A549 (cell line): Measurements from ENCODE around the gene MRPL14. TPM values are rescaled to one million over a fixed set of nuclear protein-coding genes. Genes with fewer than 3 reads are reported as not detected.
A peak's percentile ranks its signal among the peaks of the same experiment; 100 is the strongest.

Source experiments
- ATAC-seq, 2 experiments: fragments of 200-7000 bp in 1 of 2; fragments of >200 bp in 1 of 2; cut with Nextera tagmentation in 1 of 2; cut with Tn5 transposase in 1 of 2; 3 replicates each; pipeline versions ENCODE4 v1.8.0 to v1.9.1; 2018 to 2020; ENCODE audit warnings: mild to moderate bottlenecking in 1 of 2, moderate library complexity in 1 of 2
- CTCF ChIA-PET: fragments of 300-600 bp; sonication (Branson Sonifier 250); formaldehyde crosslinking; extraction: SDS; loops from one replicate; lab custom pipeline; 2021; ENCODE audit warnings: antibody characterized with exemption, inconsistent platforms; lab: Yijun Ruan, JAX
- POLR2A ChIA-PET: fragments of 350-600 bp; formaldehyde crosslinking; extraction: SDS; loops from one replicate; lab custom pipeline; 2021; ENCODE audit warnings: antibody characterized with exemption, inconsistent platforms; lab: Yijun Ruan, JAX
- DNase-seq, 2 experiments: peaks; one replicate each; pipeline versions ENCODE4 v3.0.0 to v3.0.0-alpha.2; 2011 to 2016; ENCODE audit warnings: low read depth in 1 of 2, low spot score in 1 of 2
- FAIRE-seq: peaks from 2 replicates; lab custom pipeline; 2011; peaks lifted over from hg19 to GRCh38; lab: Jason Lieb, UNC
- H3K27ac ChIP-seq, 2 experiments: fragments of >200 bp; sonication (Bioruptor Twin); formaldehyde crosslinking; 3 replicates each; pipeline ENCODE4 v1.5.1; 2016 to 2017
- H3K4me1 ChIP-seq: fragments of >200 bp; sonication (Bioruptor Twin); formaldehyde crosslinking; 3 replicates; pipeline ENCODE4 v1.6.1; 2016
- H3K4me2 ChIP-seq: fragments of >200 bp; sonication (Bioruptor Twin); formaldehyde crosslinking; 3 replicates; pipeline ENCODE4 v1.6.1; 2016
- H3K4me3 ChIP-seq: fragments of >200 bp; sonication (Bioruptor Twin); formaldehyde crosslinking; 3 replicates; pipeline ENCODE4 v1.5.1; 2016
- H3K9me3 ChIP-seq: fragments of >200 bp; sonication (Bioruptor Twin); formaldehyde crosslinking; 3 replicates; pipeline ENCODE4 v1.6.1; 2016
- ATOH8 ChIP-seq: fragments of 250-450 bp; sonication (Bioruptor Pico); IDR thresholded peaks from 2 replicates; pipeline ENCODE4 v1.5.0; 2020; ENCODE audit warnings: low read depth, mild to moderate bottlenecking, moderate library complexity
- CHD4 ChIP-seq: fragments of 200-600 bp; sonication (generic); IDR thresholded peaks from 2 replicates; pipeline ENCODE4 v1.6.1; 2016; ENCODE audit warnings: antibody characterized with exemption, mild to moderate bottlenecking, borderline replicate concordance
- E2F6 ChIP-seq: IDR thresholded peaks from 2 replicates; pipeline ENCODE4 v1.6.1; 2012; ENCODE audit warnings: low read depth, borderline replicate concordance
- EHF ChIP-seq: fragments of 250-450 bp; sonication (Bioruptor Pico); IDR thresholded peaks from 2 replicates; pipeline ENCODE4 v1.5.0; 2020; ENCODE audit warnings: mild to moderate bottlenecking
- HEYL ChIP-seq: fragments of 250-450 bp; sonication (Bioruptor Pico); IDR thresholded peaks from 2 replicates; pipeline ENCODE4 v1.8.0; 2021; ENCODE audit warnings: mild to moderate bottlenecking, moderate library complexity
- HMGXB4 ChIP-seq: fragments of 250-450 bp; sonication (Bioruptor Pico); IDR thresholded peaks from 2 replicates; pipeline ENCODE4 v1.5.0; 2021; ENCODE audit warnings: mild to moderate bottlenecking, moderate library complexity, borderline replicate concordance
- JUN ChIP-seq, 2 experiments: fragments of >200 bp; sonication (Bioruptor Twin); formaldehyde crosslinking; IDR thresholded peaks; 2 replicates in 1 of 2; 3 replicates in 1 of 2; pipeline ENCODE4 v1.6.1; 2016 to 2017
- MAFK ChIP-seq: fragments of 450-650 bp; IDR thresholded peaks from 2 replicates; pipeline ENCODE4 v1.6.1; 2014; ENCODE audit not compliant: partially characterized antibody
- MAZ ChIP-seq: fragments of 150-350 bp; IDR thresholded peaks from 2 replicates; pipeline ENCODE4 v1.6.1; 2014; ENCODE audit warnings: antibody characterized with exemption, low read depth, low read length, borderline replicate concordance
- NPAS2 ChIP-seq: fragments of 250-450 bp; sonication (Bioruptor Pico); IDR thresholded peaks from 2 replicates; pipeline ENCODE4 v1.8.0; 2022; ENCODE audit warnings: mild to moderate bottlenecking, moderate library complexity, borderline replicate concordance
- RCOR1 ChIP-seq: fragments of 150-350 bp; IDR thresholded peaks from 2 replicates; pipeline ENCODE4 v1.6.1; 2014; ENCODE audit warnings: antibody characterized with exemption, low read length, low read depth
- REST ChIP-seq: fragments of 200-600 bp; sonication (generic); IDR thresholded peaks from 2 replicates; pipeline ENCODE4 v1.6.1; 2016; ENCODE audit warnings: antibody characterized with exemption, mild to moderate bottlenecking, moderate library complexity
- SREBF2 ChIP-seq: fragments of 450-650 bp; IDR thresholded peaks from 2 replicates; pipeline ENCODE4 v1.6.1; 2014; ENCODE audit warnings: mild to moderate bottlenecking, moderate library complexity
- TP53 ChIP-seq: fragments of 250-450 bp; sonication (Bioruptor Pico); IDR thresholded peaks from 2 replicates; pipeline ENCODE4 v1.5.0; 2021; ENCODE audit warnings: mild to moderate bottlenecking, moderate library complexity
- USF2 ChIP-seq: fragments of 450-650 bp; IDR thresholded peaks from 2 replicates; pipeline ENCODE4 v1.6.1; 2014; ENCODE audit warnings: antibody characterized with exemption
- ZFP36 ChIP-seq: fragments of 450-650 bp; IDR thresholded peaks from 2 replicates; pipeline ENCODE4 v1.6.1; 2014; ENCODE audit warnings: borderline replicate concordance; ENCODE audit not compliant: partially characterized antibody
- ZSCAN20 ChIP-seq: fragments of 250-450 bp; sonication (Bioruptor Pico); IDR thresholded peaks from 2 replicates; pipeline ENCODE4 v1.8.0; 2022; ENCODE audit warnings: mild to moderate bottlenecking, moderate library complexity
- WGBS: methylation state at CpG from one replicate; pipeline ENCODE4 v1.1.6; 2017; ENCODE audit errors: missing lambda C conversion rate; 5-methylcytosine and 5-hydroxymethylcytosine counted together
- polyA plus RNA-seq, 4 experiments: library from polyadenylated mRNA; depleted of rRNA in 3 of 4; stranded (reverse); fragments of >200 nt; fragmentation: RNase III in 1 of 4; extraction: RNeasy Plus Mini Kit Qiagen cat#74134 plus additional on column Dnase treatment in 1 of 4; gene quantifications; 2 replicates in 3 of 4; 3 replicates in 1 of 4; pipeline ENCODE4 v1.2.3, GENCODE V29; 2011 to 2017

The MRPL14 gene
- polyA plus RNA-seq, 2 of the 4 experiments (the other 2 are of a cell fraction): 47.1 to 55.3 TPM

- no peak for FAIRE-seq
- CTCF ChIA-PET: interaction anchor here (0.6 to 2.2 kb wide), 5 partner anchors 9 to 366 kb away, joined by 3 to 7 read pairs (median 4); no protein-coding TSS in a partner anchor
- no peak for ATAC-seq
- Histone ChIP-seq H3K4me1 (no peaks in the 10 kb centered on the region), H3K4me3 (no peak overlapping the region)
- no peak for DNase-seq
- TF ChIP-seq USF2: no peak
- TF ChIP-seq, all 56 proteins: peak for 0
- no peak overlapping the region for H3K27ac ChIP-seq
- WGBS: 93% methylated on average over 2 of the region's 2 CpGs
- H3K9me3 ChIP-seq: no peaks in the 10 kb centered on the region
- POLR2A ChIA-PET: interaction anchor here (1.1 kb wide), 1 partner anchor 318 kb away, joined by 3 read pairs; the partner anchor contains the start of gene VEGFA
- no peak overlapping the region for H3K4me2 ChIP-seq
Observed at GRCh38 chr6:44087623-44088022, 39.6 kb downstream of the MRPL14 start.

- no peak overlapping the region for H3K27ac ChIP-seq
- CTCF ChIA-PET: interaction anchor here (0.6 to 2.7 kb wide), 9 partner anchors 10 to 366 kb away, joined by 3 to 14 read pairs (median 6); partner anchors contain the start of gene VEGFA
- H3K4me3 ChIP-seq: no peak overlapping the region
- no peak for TF ChIP-seq USF2
- no peaks in the 10 kb centered on the region for H3K4me1 ChIP-seq
- ATAC-seq: peak in 1 of 2 experiments; percentile 36; a peak in 4 of 6 replicates
- WGBS: 66% methylated on average over 7 of the region's 9 CpGs
- H3K9me3 ChIP-seq: no peaks in the 10 kb centered on the region
- no peak overlapping the region for H3K4me2 ChIP-seq
- FAIRE-seq: no peak
- POLR2A ChIA-PET: interaction anchor here (1.1 kb wide), 1 partner anchor 317 kb away, joined by 3 read pairs; the partner anchor contains the start of gene VEGFA
- no peak for DNase-seq
Observed at GRCh38 chr6:44086931-44087574, 40.2 kb downstream of the MRPL14 start.

- no peak overlapping the region for H3K27ac ChIP-seq
- no peak for FAIRE-seq
- no peak overlapping the region for H3K4me2 ChIP-seq
- H3K4me3 ChIP-seq: no peak overlapping the region
- H3K9me3 ChIP-seq: no peaks in the 10 kb centered on the region
- CTCF ChIA-PET: interaction anchor here (1.1 to 3.4 kb wide), 5 partner anchors 11 to 417 kb away, joined by 3 to 14 read pairs (median 8); no protein-coding TSS in a partner anchor
- no peak for DNase-seq
- no peak for ATAC-seq
- 74% methylated on average over 2 of the region's 2 CpGs for WGBS
- H3K4me1 ChIP-seq: no peaks in the 10 kb centered on the region
- POLR2A ChIA-PET: no interaction called here
- TF ChIP-seq TP53: no peak
- no peak for TF ChIP-seq MAZ
- no peak for TF ChIP-seq EHF (CRISPR knock-in tag)
- no peak for TF ChIP-seq SREBF2
- no peak for TF ChIP-seq NPAS2 (CRISPR knock-in tag)
- no peak for TF ChIP-seq RCOR1
- TF ChIP-seq ZSCAN20 (CRISPR knock-in tag): no peak
- no peak for TF ChIP-seq JUN (IDR thresholded peaks at IDR 0.05)
- no peak for TF ChIP-seq E2F6
Observed at GRCh38 chr6:44085219-44085618, 42.0 kb downstream of the MRPL14 start.

GRCh38 chr6:44084231-44085014, 42.8 kb downstream of the MRPL14 start:
- Histone ChIP-seq H3K4me2 (no peak overlapping the region), H3K4me3 (no peak overlapping the region), H3K27ac (peak overlapping the region in 1 of 2 experiments; percentile 29; a peak in 1 of 6 replicates), H3K4me1 (no peaks in the 10 kb centered on the region), H3K9me3 (no peaks in the 10 kb centered on the region)
- ATAC-seq: no peak; a peak in 1 of 6 replicates
- 79% methylated on average over 10 of the region's 13 CpGs for WGBS
- ChIA-PET POLR2A (no interaction called here), CTCF (interaction anchor here (0.6 to 14.0 kb wide), 11 partner anchors 10 to 417 kb away, joined by 3 to 235 read pairs (median 5); partner anchors contain the start of gene VEGFA)
- DNase-seq: no peak
- FAIRE-seq: no peak
- TF ChIP-seq HMGXB4 (CRISPR knock-in tag): no peak
- no peak for TF ChIP-seq ZFP36
- no peak for TF ChIP-seq ATOH8 (CRISPR knock-in tag)
- no peak for TF ChIP-seq MAFK
- TF ChIP-seq REST: no peak
- TF ChIP-seq HEYL (CRISPR knock-in tag): no peak
- no peak for TF ChIP-seq CHD4
